SKM-1 (cell line): ENCODE data around the gene TEX51.

Source experiments
- DNase-seq: peaks from one replicate; lab custom pipeline; 2025; ENCODE audit not compliant: unreplicated experiment; lab: John Stamatoyannopoulos, UW

The TEX51 gene

GRCh38 chr2:126891681-126892500, 6.8 kb upstream of the TEX51 start:
- no peak for DNase-seq

- no peak for DNase-seq
These were observed 5.5 kb upstream of the TEX51 start for GRCh38 chr2:126893153-126893552.

GRCh38 chr2:126893606-126894005, 5.1 kb upstream of the TEX51 start:
- DNase-seq = no peak

- DNase-seq = no peak
These were observed 4.6 kb upstream of the TEX51 start for GRCh38 chr2:126894082-126894481.

GRCh38 chr2:126894585-126895182, 4.0 kb upstream of the TEX51 start:
- DNase-seq = no peak

GRCh38 chr2:126895336-126895735, 3.4 kb upstream of the TEX51 start:
- DNase-seq = no peak

GRCh38 chr2:126896471-126896870, 2.2 kb upstream of the TEX51 start:
- DNase-seq = no peak

GRCh38 chr2:126899616-126900185, 1.0 kb downstream of the TEX51 start:
- DNase-seq = no peak

GRCh38 chr2:126900646-126901319, 2.1 kb downstream of the TEX51 start:
- DNase-seq = no peak

GRCh38 chr2:126901459-126901858, 2.8 kb downstream of the TEX51 start:
- DNase-seq = no peak

- DNase-seq = no peak
These were observed 3.6 kb downstream of the TEX51 start for GRCh38 chr2:126902152-126902835.

GRCh38 chr2:126902859-126903258, 4.2 kb downstream of the TEX51 start:
- DNase-seq = no peak

GRCh38 chr2:126905991-126906390, 7.3 kb downstream of the TEX51 start:
- DNase-seq = no peak

GRCh38 chr2:126906781-126907180, 8.1 kb downstream of the TEX51 start:
- DNase-seq = no peak

GRCh38 chr2:126907671-126908070, 9.0 kb downstream of the TEX51 start:
- no peak for DNase-seq

- DNase-seq = no peak
These were observed 10.1 kb downstream of the TEX51 start for GRCh38 chr2:126908721-126909177.

GRCh38 chr2:126909366-126909765, 10.7 kb downstream of the TEX51 start:
- no peak for DNase-seq

GRCh38 chr2:126909781-126910180, 11.1 kb downstream of the TEX51 start:
- DNase-seq = no peak

GRCh38 chr2:126910637-126911036, 11.9 kb downstream of the TEX51 start:
- no peak for DNase-seq

- no peak for DNase-seq
These were observed 12.6 kb downstream of the TEX51 start for GRCh38 chr2:126911111-126911796.
